ENCODE data around the gene RAB11A. TPM values are rescaled to one million over a fixed set of nuclear protein-coding genes. Genes with fewer than 3 reads are reported as not detected.

RAB11A gene
- total RNA-seq, 2 experiments from 2014 or later: 98.5 to 102 TPM

DNA sequence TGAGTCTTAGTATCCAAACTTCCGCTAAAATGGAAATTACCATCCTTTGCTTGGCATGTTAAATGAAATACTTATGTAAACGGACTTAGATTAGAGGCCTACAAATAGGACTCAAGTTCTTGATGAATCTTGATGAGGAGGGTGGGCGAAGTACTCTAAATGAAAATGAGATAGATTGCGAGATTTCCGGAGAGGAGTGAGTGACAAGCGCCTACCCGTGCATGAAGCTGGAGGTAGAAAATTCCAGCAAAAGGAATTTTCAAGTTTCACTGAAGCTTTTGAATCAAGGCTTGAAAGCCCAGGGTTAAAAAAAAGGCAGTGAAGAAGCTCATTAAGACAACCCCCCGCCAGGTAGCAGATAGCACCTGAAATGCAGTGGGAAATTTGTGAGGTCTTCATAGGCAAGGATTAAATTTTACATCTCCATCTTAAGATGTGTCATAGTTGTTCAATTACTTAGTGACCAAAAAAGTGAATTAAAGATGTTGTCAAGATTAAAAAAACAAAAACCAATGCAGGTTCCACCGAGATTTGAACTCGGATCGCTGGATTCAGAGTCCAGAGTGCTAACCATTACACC is 655 bp upstream of the RAB11A start:
- peak overlapping the region; percentile 99 for H3K4me3 Mint-ChIP-seq
- Histone ChIP-seq H3K4me1 (ENCODE audit: insufficient read depth, low read length) (peaks cover 21% of the 10 kb centered on the region), H3K36me3 (ENCODE audit: insufficient read depth, low read length) (no peaks in the 10 kb centered on the region), H3K9me3 (ENCODE audit: control insufficient read depth in 1 of 2, insufficient read depth in 1 of 2, low read length in 2 of 2) (no peaks in the 10 kb centered on the region), H3K27me3 (ENCODE audit: control insufficient read depth in 1 of 2, insufficient read depth in 2 of 2, low read length in 2 of 2) (no peaks in the 10 kb centered on the region), H3K4me3 (ENCODE audit: low read length) (peak overlapping the region; percentile 98), H3K27ac (ENCODE audit: low read depth in 1 of 2, low read length in 2 of 2) (peak overlapping the region; percentile 80 to 96)
- DNase-seq: no peak
- CTCF ChIA-PET: interaction anchor here (0.5 to 2.4 kb wide), 20 partner anchors 10 to 630 kb away, joined by 3 to 15 read pairs (median 4); partner anchors contain the start of genes DENND4A, INTS14 and SNAPC5
- TF ChIP-seq, protein P1, sequence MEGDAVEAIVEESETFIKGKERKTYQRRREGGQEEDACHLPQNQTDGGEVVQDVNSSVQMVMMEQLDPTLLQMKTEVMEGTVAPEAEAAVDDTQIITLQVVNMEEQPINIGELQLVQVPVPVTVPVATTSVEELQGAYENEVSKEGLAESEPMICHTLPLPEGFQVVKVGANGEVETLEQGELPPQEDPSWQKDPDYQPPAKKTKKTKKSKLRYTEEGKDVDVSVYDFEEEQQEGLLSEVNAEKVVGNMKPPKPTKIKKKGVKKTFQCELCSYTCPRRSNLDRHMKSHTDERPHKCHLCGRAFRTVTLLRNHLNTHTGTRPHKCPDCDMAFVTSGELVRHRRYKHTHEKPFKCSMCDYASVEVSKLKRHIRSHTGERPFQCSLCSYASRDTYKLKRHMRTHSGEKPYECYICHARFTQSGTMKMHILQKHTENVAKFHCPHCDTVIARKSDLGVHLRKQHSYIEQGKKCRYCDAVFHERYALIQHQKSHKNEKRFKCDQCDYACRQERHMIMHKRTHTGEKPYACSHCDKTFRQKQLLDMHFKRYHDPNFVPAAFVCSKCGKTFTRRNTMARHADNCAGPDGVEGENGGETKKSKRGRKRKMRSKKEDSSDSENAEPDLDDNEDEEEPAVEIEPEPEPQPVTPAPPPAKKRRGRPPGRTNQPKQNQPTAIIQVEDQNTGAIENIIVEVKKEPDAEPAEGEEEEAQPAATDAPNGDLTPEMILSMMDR (IDR thresholded peaks at IDR 0.05): no peak
- peaks cover 3% of the 10 kb centered on the region for H3K27me3 Mint-ChIP-seq
- H3K9me3 Mint-ChIP-seq: no peaks in the 10 kb centered on the region
- POLR2A ChIA-PET: interaction anchor here (0.6 to 3.3 kb wide), 29 partner anchors 11 to 1775 kb away, joined by 3 to 71 read pairs (median 5); partner anchors contain the start of genes CIAO2A, CLPX, DENND4A and DPP8
- H3K27ac Mint-ChIP-seq: peak overlapping the region; percentile 100
- no peak for ATAC-seq (ENCODE audit: poor library complexity)
- intact Hi-C loops (cut with DNase I, micrococcal nuclease): loop anchor here (1.0 to 10.0 kb wide), 7 partner anchors 18 to 684 kb away; partner anchors contain the start of genes DENND4A (in 2 of the 2), CLPX (in 1 of the 2), DPP8 (in 1 of the 2) and INTS14 (in 1 of the 2)
- H3K36me3 Mint-ChIP-seq (ENCODE audit: low read depth): peaks cover 28% of the 10 kb centered on the region
- H3K4me1 Mint-ChIP-seq (ENCODE audit: low read depth): peaks cover 44% of the 10 kb centered on the region

DNA sequence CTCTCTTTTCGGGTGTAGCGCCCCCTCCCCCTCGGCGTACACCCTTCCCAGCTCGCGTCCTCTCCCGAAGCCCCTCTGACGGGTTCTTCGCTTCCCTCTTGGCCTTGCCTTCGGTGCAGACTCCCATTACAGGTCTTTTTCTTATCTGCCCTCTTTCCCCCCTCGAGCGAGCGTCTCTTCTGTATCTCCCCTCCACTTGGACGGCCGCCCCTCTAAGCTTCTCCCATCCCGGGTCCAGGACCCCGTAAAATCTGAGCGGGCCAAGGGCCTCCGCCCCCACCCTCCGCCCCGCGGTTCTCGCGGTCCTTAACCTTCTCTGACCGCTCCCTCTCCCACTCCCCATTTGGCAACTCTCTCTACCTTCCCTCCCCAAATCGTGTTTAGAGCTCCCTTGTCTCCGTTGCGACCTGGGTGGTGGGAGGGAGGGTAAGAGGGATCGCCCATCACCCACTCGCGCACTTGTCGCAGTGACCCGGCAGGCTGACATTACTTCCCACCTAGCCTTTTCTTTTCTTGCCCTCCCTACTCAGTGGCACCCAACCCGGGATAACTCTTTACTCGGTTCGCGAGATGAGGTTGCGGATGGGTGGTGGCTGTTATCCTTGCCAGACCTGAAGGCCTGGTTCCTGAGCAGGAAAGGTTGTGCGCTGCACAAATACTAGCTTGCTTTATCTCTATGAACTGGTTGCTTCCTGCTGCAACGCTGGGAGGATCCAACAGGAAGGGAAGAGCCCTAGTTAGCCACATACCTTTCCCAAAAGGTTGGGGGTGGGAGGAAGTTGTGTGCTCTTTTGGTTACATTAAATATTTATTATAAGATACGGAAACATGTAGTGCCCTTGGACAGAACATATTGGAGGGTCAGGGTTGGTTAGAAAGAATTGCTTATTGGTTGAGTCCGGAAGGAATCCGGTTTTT is 922 bp downstream of the RAB11A start:
- no peaks in the 10 kb centered on the region for H3K9me3 ChIP-seq (ENCODE audit: control insufficient read depth in 1 of 2, insufficient read depth in 1 of 2, low read length in 2 of 2)
- no peaks in the 10 kb centered on the region for H3K27me3 ChIP-seq (ENCODE audit: control insufficient read depth in 1 of 2, insufficient read depth in 2 of 2, low read length in 2 of 2)
- H3K27ac ChIP-seq (ENCODE audit: low read depth in 1 of 2, low read length in 2 of 2): peak overlapping the region; percentile 80 to 96
- ChIA-PET CTCF (interaction anchor here (0.6 to 2.4 kb wide), 11 partner anchors 11 to 628 kb away, joined by 3 to 15 read pairs (median 5); partner anchors contain the start of genes DENND4A, INTS14 and SNAPC5), POLR2A (interaction anchor here (0.8 to 3.3 kb wide), 29 partner anchors 10 to 1776 kb away, joined by 3 to 71 read pairs (median 5); partner anchors contain the start of genes CIAO2A, DENND4A, DPP8 and INTS14)
- H3K4me1 ChIP-seq (ENCODE audit: insufficient read depth, low read length): peaks cover 21% of the 10 kb centered on the region
- H3K36me3 Mint-ChIP-seq (ENCODE audit: low read depth): peaks cover 33% of the 10 kb centered on the region
- no peaks in the 10 kb centered on the region for H3K36me3 ChIP-seq (ENCODE audit: insufficient read depth, low read length)
- peak in 10 of 14 experiments; percentile 3 to 45 (median 8) for DNase-seq
- peak overlapping the region; percentile 99 for H3K4me3 Mint-ChIP-seq
- H3K9me3 Mint-ChIP-seq: no peaks in the 10 kb centered on the region
- TF ChIP-seq, protein P1 (IDR thresholded peaks at IDR 0.05): no peak
- intact Hi-C loops (cut with DNase I, micrococcal nuclease): loop anchor here (1.0 to 10.0 kb wide), 9 partner anchors 17 to 685 kb away; partner anchors contain the start of genes DENND4A (in 2 of the 2), CLPX (in 1 of the 2), DPP8 (in 1 of the 2) and INTS14 (in 1 of the 2)
- H3K27me3 Mint-ChIP-seq: peaks cover 3% of the 10 kb centered on the region
- peaks cover 53% of the 10 kb centered on the region for H3K4me1 Mint-ChIP-seq (ENCODE audit: low read depth)
- ATAC-seq (ENCODE audit: poor library complexity): no peak
- peak overlapping the region; percentile 98 for H3K4me3 ChIP-seq (ENCODE audit: low read length)
- peak overlapping the region; percentile 100 for H3K27ac Mint-ChIP-seq

Measured in CD4-positive, alpha-beta T cell (primary cell).